ENCODE data around the gene NELFE. TPM values are rescaled to one million over a fixed set of nuclear protein-coding genes. Genes with fewer than 3 reads are reported as not detected.

The NELFE gene
- polyA plus RNA-seq, 1 donor (not counting 4 experiments of a cell fraction or from before 2014, with no cell fraction given): 51.9 TPM

- Histone ChIP-seq H3K27me3 (ENCODE audit: control insufficient read depth, extremely low read depth, insufficient read depth, low read length) (peaks cover 1% of the 10 kb centered on the region), H3K9ac (ENCODE audit: control insufficient read depth, extremely low read depth, insufficient read depth, low read length) (no peak overlapping the region), H3K9me3 (ENCODE audit: control insufficient read depth, low read depth, low read length) (no peaks in the 10 kb centered on the region), H4K20me1 (ENCODE audit: control insufficient read depth, extremely low read depth, insufficient read depth, low read length) (no peaks in the 10 kb centered on the region), H3K4me2 (ENCODE audit: control insufficient read depth, extremely low read depth, insufficient read depth, low read depth, low read length) (no peak overlapping the region), H3K79me2 (ENCODE audit: control insufficient read depth, insufficient read depth, low read length) (no peaks in the 10 kb centered on the region), H3K9me1 (ENCODE audit: control insufficient read depth, extremely low read depth, insufficient read depth, low read length) (no peaks in the 10 kb centered on the region), H3K4me1 (ENCODE audit: control insufficient read depth, extremely low read depth, insufficient read depth, low read length) (peaks cover 21% of the 10 kb centered on the region), H3K4me3 (ENCODE audit: control insufficient read depth in 2 of 3, extremely low read depth in 1 of 3, insufficient read depth in 2 of 3, low read depth in 1 of 3, low read length in 3 of 3) (no peak overlapping the region), H3K36me3 (ENCODE audit: control insufficient read depth in 2 of 2, extremely low read depth in 1 of 2, insufficient read depth in 2 of 2, low read length in 2 of 2) (peaks cover 13 to 18% of the 10 kb centered on the region in 2 experiments), H2AFZ (ENCODE audit: control insufficient read depth, low read length) (no peak overlapping the region), H3K27ac (ENCODE audit: control insufficient read depth, insufficient read depth, low read length) (no peak overlapping the region)
- DNase-seq (ENCODE audit: low read depth, low spot score): no peak
- no peak for FAIRE-seq
- dilution Hi-C loops (cut with MboI; ENCODE audit: extremely low pct_ligation_motif_present, low sequenced_read_pairs): no loop called here
- TF ChIP-seq EZH2 (IDR thresholded peaks at IDR 0.05; ENCODE audit: low read length): no peak
- TF ChIP-seq CTCF (optimal IDR thresholded peaks at IDR 0.05 in 1 of 3, IDR thresholded peaks at IDR 0.05 in 1 of 3, conservative IDR thresholded peaks at IDR 0.05 in 1 of 3; ENCODE audit: extremely low read depth in 1 of 3, insufficient read depth in 2 of 3, low read length in 3 of 3): no peak
These were observed 10.5 kb downstream of the NELFE start for GRCh38 chr6:31948306-31948705.

- no peak overlapping the region for H3K9ac ChIP-seq (ENCODE audit: control insufficient read depth, extremely low read depth, insufficient read depth, low read length)
- no peak overlapping the region for H3K4me2 ChIP-seq (ENCODE audit: control insufficient read depth, extremely low read depth, insufficient read depth, low read depth, low read length)
- no peak for FAIRE-seq
- no peaks in the 10 kb centered on the region for H4K20me1 ChIP-seq (ENCODE audit: control insufficient read depth, extremely low read depth, insufficient read depth, low read length)
- H3K9me1 ChIP-seq (ENCODE audit: control insufficient read depth, extremely low read depth, insufficient read depth, low read length): no peaks in the 10 kb centered on the region
- H3K27ac ChIP-seq (ENCODE audit: control insufficient read depth, insufficient read depth, low read length): no peak overlapping the region
- no peak for DNase-seq (ENCODE audit: low read depth, low spot score)
- no peaks in the 10 kb centered on the region for H3K9me3 ChIP-seq (ENCODE audit: control insufficient read depth, low read depth, low read length)
- no peak overlapping the region for H3K4me3 ChIP-seq (ENCODE audit: control insufficient read depth in 2 of 3, extremely low read depth in 1 of 3, insufficient read depth in 2 of 3, low read depth in 1 of 3, low read length in 3 of 3)
- no peaks in the 10 kb centered on the region for H3K79me2 ChIP-seq (ENCODE audit: control insufficient read depth, insufficient read depth, low read length)
- dilution Hi-C loops (cut with MboI; ENCODE audit: extremely low pct_ligation_motif_present, low sequenced_read_pairs): no loop called here
- H3K36me3 ChIP-seq (ENCODE audit: control insufficient read depth in 2 of 2, extremely low read depth in 1 of 2, insufficient read depth in 2 of 2, low read length in 2 of 2): peaks cover 8 to 16% of the 10 kb centered on the region in 2 experiments
- H2AFZ ChIP-seq (ENCODE audit: control insufficient read depth, low read length): no peak overlapping the region
- peaks cover 5% of the 10 kb centered on the region for H3K27me3 ChIP-seq (ENCODE audit: control insufficient read depth, extremely low read depth, insufficient read depth, low read length)
- H3K4me1 ChIP-seq (ENCODE audit: control insufficient read depth, extremely low read depth, insufficient read depth, low read length): peaks cover 21% of the 10 kb centered on the region
- TF ChIP-seq CTCF (optimal IDR thresholded peaks at IDR 0.05 in 1 of 3, IDR thresholded peaks at IDR 0.05 in 1 of 3, conservative IDR thresholded peaks at IDR 0.05 in 1 of 3; ENCODE audit: extremely low read depth in 1 of 3, insufficient read depth in 2 of 3, low read length in 3 of 3): no peak
- TF ChIP-seq EZH2 (IDR thresholded peaks at IDR 0.05; ENCODE audit: low read length): no peak
These were observed 10.9 kb downstream of the NELFE start for GRCh38 chr6:31947864-31948263.

Measured in keratinocyte (primary cell).